ENCODE data around the gene DVL3.

Gene DVL3

GRCh38 chr3:184176377-184177330 lies 21.5 kb downstream of the DVL3 start:
- H3K36me3 ChIP-seq (ENCODE audit: insufficient read depth, low read length), result peaks cover 55% of the 10 kb centered on the region
- peak overlapping the region; percentile 98 for H3K27ac ChIP-seq (ENCODE audit: low read depth, low read length)
- peak overlapping the region; percentile 97 for H3K4me3 ChIP-seq (ENCODE audit: low read length)
- 17% methylated on average over 19 of the region's 19 CpGs for WGBS
- H3K4me1 ChIP-seq (ENCODE audit: insufficient read depth, low read length), result peaks cover 16% of the 10 kb centered on the region
- peak overlapping the region; percentile 89 for H3K9ac ChIP-seq (ENCODE audit: low read depth, low read length)
- no peaks in the 10 kb centered on the region for H3K27me3 ChIP-seq (ENCODE audit: insufficient read depth, low read length)
- no peaks in the 10 kb centered on the region for H3K9me3 ChIP-seq (ENCODE audit: insufficient read depth, low read depth, low read length)

DNA sequence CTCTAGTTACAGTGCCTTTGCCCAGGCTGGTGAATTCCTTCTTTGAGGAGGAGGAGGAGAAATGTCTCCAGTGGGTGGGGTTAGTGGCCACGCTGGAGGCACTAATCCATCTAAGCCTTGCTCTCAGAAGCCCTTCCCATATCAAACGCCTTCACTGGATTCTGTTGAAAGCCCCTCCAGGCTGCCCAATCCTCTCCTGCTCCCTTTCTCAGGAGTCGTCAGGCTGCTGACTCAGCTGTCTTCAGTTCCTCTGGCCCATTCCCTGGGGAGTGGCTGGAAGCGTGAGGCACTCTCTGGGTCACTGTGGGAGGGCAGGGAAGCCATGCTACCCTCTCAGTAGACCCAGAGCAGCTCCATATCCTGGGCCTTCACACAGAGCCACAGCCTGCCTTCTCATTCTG lies 22.2 kb downstream of the DVL3 start:
- H3K27me3 ChIP-seq (ENCODE audit: insufficient read depth, low read length), result no peaks in the 10 kb centered on the region
- peaks cover 16% of the 10 kb centered on the region for H3K4me1 ChIP-seq (ENCODE audit: insufficient read depth, low read length)
- peak overlapping the region; percentile 97 for H3K4me3 ChIP-seq (ENCODE audit: low read length)
- peak overlapping the region; percentile 89 for H3K9ac ChIP-seq (ENCODE audit: low read depth, low read length)
- 59% methylated on average over 4 of the region's 4 CpGs for WGBS
- H3K27ac ChIP-seq (ENCODE audit: low read depth, low read length), result peak overlapping the region; percentile 98
- H3K36me3 ChIP-seq (ENCODE audit: insufficient read depth, low read length), result peaks cover 55% of the 10 kb centered on the region
- H3K9me3 ChIP-seq (ENCODE audit: insufficient read depth, low read depth, low read length), result no peaks in the 10 kb centered on the region

DNA sequence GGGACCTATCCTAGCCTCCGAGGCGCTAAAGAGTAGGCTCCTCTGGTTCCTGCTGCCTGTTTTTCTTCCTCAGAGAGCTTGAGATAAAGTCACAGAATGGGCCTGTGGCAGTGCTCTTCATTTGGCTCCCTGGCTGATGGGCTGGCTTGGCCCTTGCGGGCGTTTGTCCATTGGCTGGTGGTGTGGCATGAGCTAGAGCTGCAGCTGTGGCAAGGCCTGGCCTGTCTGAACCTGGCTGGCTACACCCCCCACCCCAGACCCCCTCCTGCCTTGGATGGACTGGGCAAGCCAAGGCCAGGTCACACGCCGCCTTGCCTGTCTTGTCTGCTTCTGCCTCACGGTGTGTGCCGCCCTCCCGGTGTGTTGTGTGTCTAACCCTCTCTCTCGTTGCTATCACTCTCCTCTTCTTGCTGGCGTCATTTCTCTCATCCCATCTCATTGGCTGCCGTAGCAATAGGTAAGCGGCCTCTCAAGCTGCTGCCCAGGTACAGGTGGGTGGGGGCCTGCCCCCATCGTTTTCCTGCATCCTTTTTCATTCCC lies 22.7 kb downstream of the DVL3 start:
- no peaks in the 10 kb centered on the region for H3K9me3 ChIP-seq (ENCODE audit: insufficient read depth, low read depth, low read length)
- peaks cover 60% of the 10 kb centered on the region for H3K36me3 ChIP-seq (ENCODE audit: insufficient read depth, low read length)
- peak overlapping the region; percentile 98 for H3K27ac ChIP-seq (ENCODE audit: low read depth, low read length)
- WGBS, result 91% methylated on average over 14 of the region's 14 CpGs
- peaks cover 16% of the 10 kb centered on the region for H3K4me1 ChIP-seq (ENCODE audit: insufficient read depth, low read length)
- peak overlapping the region; percentile 89; the same call in 1 of the 2 replicates for H3K9ac ChIP-seq (ENCODE audit: low read depth, low read length)
- H3K4me3 ChIP-seq (ENCODE audit: low read length), result peak overlapping the region; percentile 97; the same call in 1 of the 2 replicates
- no peaks in the 10 kb centered on the region for H3K27me3 ChIP-seq (ENCODE audit: insufficient read depth, low read length)

- H3K4me3 ChIP-seq (ENCODE audit: low read length), result no peak overlapping the region
- peaks cover 68% of the 10 kb centered on the region for H3K36me3 ChIP-seq (ENCODE audit: insufficient read depth, low read length)
- H3K27me3 ChIP-seq (ENCODE audit: insufficient read depth, low read length), result no peaks in the 10 kb centered on the region
- no peak overlapping the region for H3K9ac ChIP-seq (ENCODE audit: low read depth, low read length)
- no peak overlapping the region for H3K27ac ChIP-seq (ENCODE audit: low read depth, low read length)
- H3K4me1 ChIP-seq (ENCODE audit: insufficient read depth, low read length), result peaks cover 16% of the 10 kb centered on the region
- H3K9me3 ChIP-seq (ENCODE audit: insufficient read depth, low read depth, low read length), result no peaks in the 10 kb centered on the region
- WGBS, result 95% methylated on average over 13 of the region's 13 CpGs
These were observed 23.5 kb downstream of the DVL3 start for GRCh38 chr3:184178521-184179138.

GRCh38 chr3:184180165-184180564 lies 25.0 kb downstream of the DVL3 start:
- Histone ChIP-seq H3K27me3 (ENCODE audit: insufficient read depth, low read length) (no peaks in the 10 kb centered on the region), H3K9me3 (ENCODE audit: insufficient read depth, low read depth, low read length) (no peaks in the 10 kb centered on the region), H3K4me3 (ENCODE audit: low read length) (no peak overlapping the region), H3K9ac (ENCODE audit: low read depth, low read length) (no peak overlapping the region), H3K36me3 (ENCODE audit: insufficient read depth, low read length) (peaks cover 81% of the 10 kb centered on the region), H3K4me1 (ENCODE audit: insufficient read depth, low read length) (peaks cover 25% of the 10 kb centered on the region), H3K27ac (ENCODE audit: low read depth, low read length) (no peak overlapping the region)
- 93% methylated on average over 6 of the region's 6 CpGs for WGBS

GRCh38 chr3:184181596-184181995 lies 26.4 kb downstream of the DVL3 start:
- H3K36me3 ChIP-seq (ENCODE audit: insufficient read depth, low read length), result peaks cover 81% of the 10 kb centered on the region
- H3K27me3 ChIP-seq (ENCODE audit: insufficient read depth, low read length), result no peaks in the 10 kb centered on the region
- no peaks in the 10 kb centered on the region for H3K9me3 ChIP-seq (ENCODE audit: insufficient read depth, low read depth, low read length)
- no peak overlapping the region for H3K27ac ChIP-seq (ENCODE audit: low read depth, low read length)
- 94% methylated on average over 9 of the region's 9 CpGs for WGBS
- peaks cover 21% of the 10 kb centered on the region for H3K4me1 ChIP-seq (ENCODE audit: insufficient read depth, low read length)
- H3K4me3 ChIP-seq (ENCODE audit: low read length), result no peak overlapping the region
- no peak overlapping the region for H3K9ac ChIP-seq (ENCODE audit: low read depth, low read length)

DNA sequence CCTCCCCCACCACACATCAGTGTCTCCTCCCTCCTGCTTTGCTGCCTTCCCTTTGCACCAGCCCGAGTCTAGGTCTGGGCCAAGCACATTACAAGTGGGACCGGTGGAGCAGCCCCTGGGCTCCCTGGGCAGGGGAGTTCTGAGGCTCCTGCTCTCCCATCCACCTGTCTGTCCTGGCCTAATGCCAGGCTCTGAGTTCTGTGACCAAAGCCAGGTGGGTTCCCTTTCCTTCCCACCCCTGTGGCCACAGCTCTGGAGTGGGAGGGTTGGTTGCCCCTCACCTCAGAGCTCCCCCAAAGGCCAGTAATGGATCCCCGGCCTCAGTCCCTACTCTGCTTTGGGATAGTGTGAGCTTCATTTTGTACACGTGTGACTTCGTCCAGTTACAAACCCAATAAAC lies 28.5 kb downstream of the DVL3 start:
- Histone ChIP-seq H3K4me1 (ENCODE audit: insufficient read depth, low read length) (peaks cover 10% of the 10 kb centered on the region), H3K27ac (ENCODE audit: low read depth, low read length) (peak overlapping the region; percentile 32; the same call in 1 of the 2 replicates), H3K27me3 (ENCODE audit: insufficient read depth, low read length) (no peaks in the 10 kb centered on the region), H3K4me3 (ENCODE audit: low read length) (no peak overlapping the region), H3K9me3 (ENCODE audit: insufficient read depth, low read depth, low read length) (no peaks in the 10 kb centered on the region), H3K9ac (ENCODE audit: low read depth, low read length) (no peak overlapping the region), H3K36me3 (ENCODE audit: insufficient read depth, low read length) (peaks cover 74% of the 10 kb centered on the region)
- 89% methylated on average over 5 of the region's 5 CpGs for WGBS

GRCh38 chr3:184184546-184185230 lies 29.5 kb downstream of the DVL3 start:
- WGBS, result 93% methylated on average over 17 of the region's 18 CpGs
- no peaks in the 10 kb centered on the region for H3K9me3 ChIP-seq (ENCODE audit: insufficient read depth, low read depth, low read length)
- no peaks in the 10 kb centered on the region for H3K27me3 ChIP-seq (ENCODE audit: insufficient read depth, low read length)
- peak overlapping the region; percentile 98 for H3K27ac ChIP-seq (ENCODE audit: low read depth, low read length)
- peak overlapping the region; percentile 82 for H3K9ac ChIP-seq (ENCODE audit: low read depth, low read length)
- H3K4me3 ChIP-seq (ENCODE audit: low read length), result peak overlapping the region; percentile 92
- H3K4me1 ChIP-seq (ENCODE audit: insufficient read depth, low read length), result peaks cover 10% of the 10 kb centered on the region
- peaks cover 74% of the 10 kb centered on the region for H3K36me3 ChIP-seq (ENCODE audit: insufficient read depth, low read length)

GRCh38 chr3:184185461-184186183 lies 30.4 kb downstream of the DVL3 start:
- Histone ChIP-seq H3K27ac (ENCODE audit: low read depth, low read length) (peak overlapping the region; percentile 98), H3K9ac (ENCODE audit: low read depth, low read length) (peak overlapping the region; percentile 82), H3K9me3 (ENCODE audit: insufficient read depth, low read depth, low read length) (no peaks in the 10 kb centered on the region), H3K4me1 (ENCODE audit: insufficient read depth, low read length) (peaks cover 10% of the 10 kb centered on the region), H3K36me3 (ENCODE audit: insufficient read depth, low read length) (peaks cover 74% of the 10 kb centered on the region), H3K27me3 (ENCODE audit: insufficient read depth, low read length) (no peaks in the 10 kb centered on the region), H3K4me3 (ENCODE audit: low read length) (peak overlapping the region; percentile 92)
- WGBS, result 1% methylated on average over 55 of the region's 55 CpGs

GRCh38 chr3:184186184-184186901 lies 31.2 kb downstream of the DVL3 start, which contains the start of gene ABCF3:
Gene ABCF3 (plus strand): TSS chr3:184186199. CDS start chr3:184186208, 9 bp downstream.
- Histone ChIP-seq H3K27me3 (ENCODE audit: insufficient read depth, low read length) (no peaks in the 10 kb centered on the region), H3K9ac (ENCODE audit: low read depth, low read length) (peak within 1 kb of the TSS; percentile 82), H3K4me3 (ENCODE audit: low read length) (peak within 1 kb of the TSS; percentile 92), H3K27ac (ENCODE audit: low read depth, low read length) (peak within 1 kb of the TSS; percentile 98), H3K36me3 (ENCODE audit: insufficient read depth, low read length) (peaks cover 74% of the 10 kb centered on the region), H3K9me3 (ENCODE audit: insufficient read depth, low read depth, low read length) (no peaks in the 10 kb centered on the region), H3K4me1 (ENCODE audit: insufficient read depth, low read length) (peaks cover 10% of the 10 kb centered on the region)
- 2% methylated on average over 43 of the region's 45 CpGs for WGBS

Measured in HUES64 (cell line).